Thyroid gland (tissue), 4 donors: ENCODE measurements around the gene CNTN1.

Experiments
- CTCF ChIP-seq, 6 experiments: fragments of 200-600 bp in 3 of 6; fragments of 450-650 bp in 3 of 6; sonication (generic) in 3 of 6; IDR thresholded peaks; one replicate each; pipeline ENCODE4 v1.5.1; 2016 to 2019; ENCODE audit warnings: antibody characterized with exemption in 6 of 6, mild to moderate bottlenecking in 2 of 6, inconsistent platforms in 1 of 6, moderate library complexity in 1 of 6
- POLR2A ChIP-seq, 2 donors: fragments of 450-650 bp; IDR thresholded peaks; one replicate each; pipeline ENCODE4 v1.6.1; 2017; ENCODE audit warnings: antibody characterized with exemption in 2 of 2, mild to moderate bottlenecking in 2 of 2, moderate library complexity in 1 of 2

GRCh38 chr12:40745386-40745785 is 53.1 kb downstream of the CNTN1 start:
- TF ChIP-seq CTCF (IDR thresholded peaks at IDR 0.05) (peak in 1 of 6 experiments; percentile 4), POLR2A (IDR thresholded peaks at IDR 0.05) (no peak)
